NCI-H446 treated with DMSO at 0.1 percent for 48 hours (cell line): ENCODE data around the gene ELN.
"Not testable (repeated sequence)": the region's sequence is repeated elsewhere in the genome, so short reads cannot be mapped to it uniquely, and the experiment has no call there.

Experiments
- DNase-seq: peaks from one replicate; lab custom pipeline; 2025; lab: John Stamatoyannopoulos, UW

The ELN gene

DNA sequence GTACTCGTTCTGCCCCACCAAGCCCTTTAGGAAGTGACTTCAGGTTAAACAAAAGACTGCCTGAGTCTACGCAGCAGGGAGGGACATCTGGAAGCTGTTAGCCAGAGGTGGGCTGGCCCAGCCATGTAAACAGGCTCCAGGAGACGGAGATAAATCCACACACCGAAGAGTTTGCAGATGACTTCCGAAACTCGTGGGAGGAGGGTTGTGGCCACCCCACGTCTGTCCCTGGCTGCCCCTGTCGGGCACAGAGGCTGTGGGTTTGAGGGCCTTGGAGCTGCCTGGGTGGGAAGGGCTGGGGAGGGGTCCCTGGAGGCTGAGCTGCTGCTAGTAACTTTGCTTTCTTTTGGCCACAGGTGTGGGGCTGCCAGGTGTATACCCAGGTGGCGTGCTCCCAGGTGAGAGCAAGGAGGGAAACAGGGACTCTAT, 15.6 kb downstream of the ELN start:
- DNase-seq: no peak

DNA sequence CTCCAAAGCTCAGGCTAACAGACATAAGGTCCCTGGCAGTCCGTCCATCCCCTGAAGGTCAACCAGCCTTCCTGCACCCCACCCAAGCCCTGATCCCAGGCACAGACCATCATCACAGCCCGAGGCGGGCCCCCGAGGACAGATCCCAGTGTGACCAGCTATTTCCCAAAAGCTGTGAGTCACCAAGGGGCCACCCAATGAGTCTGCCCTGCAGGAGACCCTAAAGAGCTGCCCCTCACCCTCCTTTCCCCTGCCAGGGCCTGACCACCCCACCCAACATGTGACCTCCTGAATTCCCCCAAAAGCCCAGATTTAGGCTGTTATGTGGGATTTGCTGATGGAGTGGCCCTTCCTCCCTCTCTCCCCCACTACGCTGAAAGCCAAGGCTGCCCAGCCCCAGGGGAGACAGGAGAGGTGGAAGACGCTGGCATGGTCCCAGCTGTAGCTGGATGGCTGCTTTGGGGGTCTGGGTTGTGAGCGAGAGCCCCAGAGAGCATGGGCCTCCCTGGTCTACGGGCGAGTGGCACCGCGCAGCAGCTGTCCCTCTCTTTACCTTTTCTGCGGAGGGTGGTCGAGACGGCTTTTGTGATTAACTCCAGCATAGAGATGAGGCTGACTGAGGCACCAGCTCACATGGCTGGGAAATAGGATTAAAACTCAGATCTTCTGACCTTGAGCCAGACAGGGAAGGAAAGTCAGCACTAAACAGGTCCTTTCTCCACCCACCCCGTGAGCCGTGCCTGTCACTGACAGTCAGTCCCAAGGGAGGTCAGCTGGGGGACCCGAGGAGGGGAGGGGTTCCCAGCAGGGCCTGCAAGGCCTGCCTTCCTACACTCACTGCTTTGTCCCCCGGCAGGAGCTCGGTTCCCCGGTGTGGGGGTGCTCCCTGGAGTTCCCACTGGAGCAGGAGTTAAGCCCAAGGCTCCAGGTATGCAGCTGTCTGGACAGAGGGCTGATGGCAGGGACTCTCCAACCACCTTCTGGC, 16.7 kb downstream of the ELN start:
- DNase-seq: no peak

GRCh38 chr7:74046581-74046980, 18.6 kb downstream of the ELN start:
- not testable (repeated sequence) for DNase-seq

GRCh38 chr7:74047804-74048380, 19.9 kb downstream of the ELN start:
- no peak for DNase-seq

DNA sequence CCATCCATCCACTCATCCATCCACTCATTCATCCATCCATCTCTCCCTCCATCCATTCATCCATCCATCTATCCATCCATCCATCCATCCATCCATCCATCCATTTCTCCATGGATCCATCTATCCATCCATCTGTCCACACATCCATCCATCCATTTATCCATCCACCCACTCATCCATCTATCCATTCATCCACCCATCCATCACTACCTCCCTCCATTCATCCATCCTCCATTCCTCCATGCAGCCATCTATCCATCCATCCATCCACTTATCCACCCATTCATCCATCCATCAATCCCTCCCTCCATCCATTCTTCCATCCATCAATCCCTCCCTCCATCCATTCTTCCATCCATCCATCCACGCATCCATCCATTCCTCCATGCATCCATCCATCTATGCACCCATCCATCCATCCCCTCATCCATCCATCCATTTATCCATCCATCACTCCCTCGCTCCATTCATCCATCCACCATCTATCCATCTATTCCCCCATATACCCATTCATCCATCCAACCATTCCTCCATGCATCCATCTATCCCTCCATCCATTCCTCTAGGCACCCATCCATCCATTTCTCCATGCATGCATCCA, 21.1 kb downstream of the ELN start:
- DNase-seq: no peak

- no peak for DNase-seq
These were observed 22.2 kb downstream of the ELN start for GRCh38 chr7:74049997-74050798.

DNA sequence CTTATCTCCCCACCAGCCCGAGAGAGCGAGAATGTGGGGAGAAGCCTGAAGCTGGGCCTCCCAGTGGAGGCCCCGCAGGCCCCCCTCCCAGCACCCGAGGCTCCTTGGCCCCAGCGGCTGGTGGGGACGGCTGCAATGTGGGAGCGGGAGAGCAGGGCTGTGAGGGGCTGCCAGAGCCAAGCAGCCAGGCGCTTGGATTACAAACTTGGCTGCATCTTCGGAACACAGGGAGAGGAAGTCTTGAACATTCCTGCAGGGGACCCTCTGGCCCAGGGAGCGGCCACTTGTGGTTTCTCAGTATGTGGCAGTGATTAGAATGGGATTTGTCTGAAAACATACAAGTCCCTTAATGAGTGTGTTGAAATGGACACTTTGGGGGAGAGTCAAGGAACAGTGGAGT, 23.2 kb downstream of the ELN start:
- DNase-seq: no peak

GRCh38 chr7:74051629-74052410, 23.8 kb downstream of the ELN start:
- no peak for DNase-seq

- no peak for DNase-seq
These were observed 24.7 kb downstream of the ELN start for GRCh38 chr7:74052628-74053027.

- DNase-seq: no peak
These were observed 25.7 kb downstream of the ELN start for GRCh38 chr7:74053589-74054186.

GRCh38 chr7:74056096-74056915, 28.3 kb downstream of the ELN start:
- no peak for DNase-seq

- DNase-seq: no peak
These were observed 29.4 kb downstream of the ELN start for GRCh38 chr7:74057216-74057925.

DNA sequence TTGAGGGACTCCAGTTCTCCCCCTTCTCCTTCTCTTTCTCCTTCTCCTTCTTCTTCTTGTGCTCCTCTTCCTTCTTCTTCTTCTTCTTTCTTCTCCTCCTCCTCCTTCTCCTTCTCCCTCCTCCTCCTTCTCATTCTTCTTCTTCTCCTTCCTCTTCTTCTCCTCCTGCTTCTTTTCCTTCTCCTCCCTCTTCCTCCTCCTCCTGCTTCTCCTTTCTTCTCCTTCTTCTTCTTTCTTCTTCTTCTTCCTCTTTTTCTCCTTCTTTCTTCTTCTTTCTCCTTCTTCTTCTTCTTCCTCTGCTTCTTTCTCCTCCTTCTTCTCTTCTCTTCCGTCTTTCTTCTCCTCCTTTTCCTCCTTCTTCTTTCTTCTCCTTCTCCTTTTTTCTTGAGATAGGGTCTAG, 30.0 kb downstream of the ELN start:
- DNase-seq: no peak

DNA sequence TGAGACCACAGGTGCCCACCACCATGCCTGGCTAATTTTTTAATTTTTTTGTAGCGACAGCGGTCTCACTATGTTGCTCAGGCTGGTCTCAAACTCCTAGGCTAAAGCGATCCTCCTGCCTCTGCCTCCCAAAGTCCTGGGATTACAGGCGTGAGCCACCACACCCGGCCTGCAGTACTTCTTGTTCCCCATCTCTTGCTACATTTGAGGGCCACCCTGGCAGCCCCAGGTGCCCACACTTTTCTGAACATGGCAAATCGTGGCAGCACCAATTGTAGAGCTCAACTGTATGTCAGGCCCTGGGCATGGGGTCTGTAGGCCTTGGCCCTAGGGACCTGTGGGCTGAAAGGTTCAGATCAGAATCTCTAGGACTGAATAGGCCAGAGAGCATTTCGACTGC, 30.5 kb downstream of the ELN start:
- no peak for DNase-seq

- no peak for DNase-seq
These were observed 31.1 kb downstream of the ELN start for GRCh38 chr7:74059037-74059436.

GRCh38 chr7:74059681-74060588, 32.0 kb downstream of the ELN start:
- no peak for DNase-seq

GRCh38 chr7:74061840-74062539, 34.0 kb downstream of the ELN start:
- no peak for DNase-seq

DNA sequence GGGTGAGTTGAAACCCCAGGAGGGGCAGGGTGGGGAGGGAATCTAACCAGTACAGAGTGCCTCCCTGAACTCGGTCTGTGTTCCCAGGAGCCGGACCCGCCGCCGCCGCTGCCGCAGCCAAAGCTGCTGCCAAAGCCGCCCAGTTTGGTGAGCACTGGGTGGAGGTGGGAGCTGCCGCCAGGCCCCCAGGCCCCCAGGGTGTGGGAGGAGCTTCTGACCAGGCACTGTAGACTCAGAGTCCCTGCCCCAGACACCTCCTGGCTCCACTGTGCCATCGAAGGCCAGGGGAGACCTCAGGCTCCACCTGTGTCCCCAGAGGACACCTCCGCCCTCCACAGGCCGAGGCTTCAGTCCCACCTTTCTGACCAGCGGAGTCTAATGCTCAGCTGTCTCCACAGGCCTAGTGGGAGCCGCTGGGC, 35.3 kb downstream of the ELN start:
- no peak for DNase-seq
